ENCODE measurements around the gene MRPS18B. TPM values are rescaled to one million over a fixed set of nuclear protein-coding genes. Genes with fewer than 3 reads are reported as not detected.

Gene MRPS18B
- total and polyA plus RNA-seq, 2 of the 4 experiments (the other 2 are of a cell fraction) = 51.2 to 82.3 TPM

DNA sequence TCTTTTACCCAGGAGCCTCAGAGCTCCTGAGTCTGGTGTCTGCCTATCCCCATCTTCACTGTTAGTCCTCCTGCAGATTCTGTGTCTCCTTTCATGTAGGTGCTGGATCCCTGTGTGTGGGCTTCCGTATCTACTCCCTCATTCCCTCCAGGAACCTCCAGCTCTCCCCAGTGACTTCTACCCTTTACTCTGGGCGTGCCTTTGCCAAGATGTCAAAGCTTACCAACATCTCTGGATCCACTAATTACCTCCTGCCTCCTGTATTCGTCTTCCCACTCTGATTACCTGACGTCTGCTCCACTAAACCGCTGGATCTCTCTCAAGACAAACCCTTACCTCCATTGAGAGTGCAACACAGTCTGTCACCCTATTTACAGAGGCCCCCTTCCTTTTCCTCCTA is 27.1 kb downstream of the MRPS18B start:
- no peak overlapping the region for H3K56ac ChIP-seq (ENCODE audit: extremely low read depth, insufficient read depth, low read length)
- in situ Hi-C loops (cut with MboI; ENCODE audit: low sequenced_read_pairs) (no loop called here), dilution Hi-C loops (cut with HindIII; ENCODE audit: low sequenced_read_pairs, unreplicated experiment) (no loop called here), intact Hi-C loops (cut with micrococcal nuclease) (no loop called here)
- no peak overlapping the region for H4K8ac ChIP-seq (ENCODE audit: low read depth in 2 of 2, low read length in 2 of 2)
- H3K9me3 ChIP-seq (ENCODE audit: control insufficient read depth, insufficient read depth, low read length) = no peaks in the 10 kb centered on the region
- H4K91ac ChIP-seq (ENCODE audit: insufficient read depth, low read depth, low read length) = no peak overlapping the region
- H2AK9ac ChIP-seq (replicated peaks; ENCODE audit: low read depth, low read length, poor library complexity) = no peak overlapping the region
- TF ChIP-seq NFE2L2 (IDR thresholded peaks at IDR 0.05; ENCODE audit: low read depth, low read length) (no peak), BHLHE40 (IDR thresholded peaks at IDR 0.05; ENCODE audit: low read depth, low read length) (no peak), FOS (IDR thresholded peaks at IDR 0.05; ENCODE audit: low read depth, low read length) (no peak), MAFK (IDR thresholded peaks at IDR 0.05; ENCODE audit: low read depth, low read length) (no peak), RAD21 (IDR thresholded peaks at IDR 0.05; ENCODE audit: low read length) (no peak), MAZ (IDR thresholded peaks at IDR 0.05; ENCODE audit: borderline replicate concordance, low read depth, low read length) (no peak), SMC3 (IDR thresholded peaks at IDR 0.05; ENCODE audit: low read depth, low read length) (no peak), CHD1 (IDR thresholded peaks at IDR 0.05; ENCODE audit: low read depth, low read length) (no peak)
- TF ChIP-seq, protein P1, sequence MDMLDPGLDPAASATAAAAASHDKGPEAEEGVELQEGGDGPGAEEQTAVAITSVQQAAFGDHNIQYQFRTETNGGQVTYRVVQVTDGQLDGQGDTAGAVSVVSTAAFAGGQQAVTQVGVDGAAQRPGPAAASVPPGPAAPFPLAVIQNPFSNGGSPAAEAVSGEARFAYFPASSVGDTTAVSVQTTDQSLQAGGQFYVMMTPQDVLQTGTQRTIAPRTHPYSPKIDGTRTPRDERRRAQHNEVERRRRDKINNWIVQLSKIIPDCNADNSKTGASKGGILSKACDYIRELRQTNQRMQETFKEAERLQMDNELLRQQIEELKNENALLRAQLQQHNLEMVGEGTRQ (IDR thresholded peaks at IDR 0.05; ENCODE audit: low read depth, low read length) = no peak
- TF ChIP-seq, protein P2, sequence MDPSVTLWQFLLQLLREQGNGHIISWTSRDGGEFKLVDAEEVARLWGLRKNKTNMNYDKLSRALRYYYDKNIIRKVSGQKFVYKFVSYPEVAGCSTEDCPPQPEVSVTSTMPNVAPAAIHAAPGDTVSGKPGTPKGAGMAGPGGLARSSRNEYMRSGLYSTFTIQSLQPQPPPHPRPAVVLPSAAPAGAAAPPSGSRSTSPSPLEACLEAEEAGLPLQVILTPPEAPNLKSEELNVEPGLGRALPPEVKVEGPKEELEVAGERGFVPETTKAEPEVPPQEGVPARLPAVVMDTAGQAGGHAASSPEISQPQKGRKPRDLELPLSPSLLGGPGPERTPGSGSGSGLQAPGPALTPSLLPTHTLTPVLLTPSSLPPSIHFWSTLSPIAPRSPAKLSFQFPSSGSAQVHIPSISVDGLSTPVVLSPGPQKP (IDR thresholded peaks at IDR 0.05; ENCODE audit: borderline replicate concordance, low read depth, low read length) = no peak
- TF ChIP-seq, protein P3, sequence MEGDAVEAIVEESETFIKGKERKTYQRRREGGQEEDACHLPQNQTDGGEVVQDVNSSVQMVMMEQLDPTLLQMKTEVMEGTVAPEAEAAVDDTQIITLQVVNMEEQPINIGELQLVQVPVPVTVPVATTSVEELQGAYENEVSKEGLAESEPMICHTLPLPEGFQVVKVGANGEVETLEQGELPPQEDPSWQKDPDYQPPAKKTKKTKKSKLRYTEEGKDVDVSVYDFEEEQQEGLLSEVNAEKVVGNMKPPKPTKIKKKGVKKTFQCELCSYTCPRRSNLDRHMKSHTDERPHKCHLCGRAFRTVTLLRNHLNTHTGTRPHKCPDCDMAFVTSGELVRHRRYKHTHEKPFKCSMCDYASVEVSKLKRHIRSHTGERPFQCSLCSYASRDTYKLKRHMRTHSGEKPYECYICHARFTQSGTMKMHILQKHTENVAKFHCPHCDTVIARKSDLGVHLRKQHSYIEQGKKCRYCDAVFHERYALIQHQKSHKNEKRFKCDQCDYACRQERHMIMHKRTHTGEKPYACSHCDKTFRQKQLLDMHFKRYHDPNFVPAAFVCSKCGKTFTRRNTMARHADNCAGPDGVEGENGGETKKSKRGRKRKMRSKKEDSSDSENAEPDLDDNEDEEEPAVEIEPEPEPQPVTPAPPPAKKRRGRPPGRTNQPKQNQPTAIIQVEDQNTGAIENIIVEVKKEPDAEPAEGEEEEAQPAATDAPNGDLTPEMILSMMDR (conservative IDR thresholded peaks at IDR 0.05; ENCODE audit: low read depth, low read length) = no peak
- no peaks in the 10 kb centered on the region for H3K27me3 ChIP-seq (ENCODE audit: control insufficient read depth, insufficient read depth, low read length)
- H3K4ac ChIP-seq (ENCODE audit: low read depth, low read length) = no peak overlapping the region
- H3K14ac ChIP-seq (replicated peaks; ENCODE audit: low read depth, low read length) = no peak overlapping the region
- H2BK120ac ChIP-seq (ENCODE audit: low read depth, low read length) = no peak overlapping the region
- no peak overlapping the region for H2BK5ac ChIP-seq (ENCODE audit: low read depth, low read length, poor library complexity, severe bottlenecking)
- CTCF ChIA-PET = no interaction called here
- peaks cover 18 to 38% of the 10 kb centered on the region in 2 experiments; a peak in 3 of 4 replicates for H3K79me1 ChIP-seq (ENCODE audit: low read depth in 1 of 2, low read length in 2 of 2)
- H3K9ac ChIP-seq (ENCODE audit: low read depth, low read length) = no peak overlapping the region
- H3K4me1 ChIP-seq (ENCODE audit: control insufficient read depth, insufficient read depth, low read length) = no peaks in the 10 kb centered on the region
- H4K5ac ChIP-seq (ENCODE audit: low read depth, low read length) = no peak overlapping the region
- H4K20me1 ChIP-seq (ENCODE audit: insufficient read depth, low read length) = peaks cover 4% of the 10 kb centered on the region; the same call in 1 of the 2 replicates
- H3K4me3 ChIP-seq (ENCODE audit: insufficient read depth, low read depth, low read length) = no peak overlapping the region
- H3K36me3 ChIP-seq (ENCODE audit: control insufficient read depth, insufficient read depth, low read length) = peaks cover 35% of the 10 kb centered on the region
- H2BK15ac ChIP-seq (ENCODE audit: low read depth, low read length) = no peak overlapping the region
- no peak overlapping the region for H3K18ac ChIP-seq (ENCODE audit: low read depth, low read length)
- no peak for DNase-seq
- H2AFZ ChIP-seq (replicated peaks; ENCODE audit: low read length, poor library complexity) = no peak overlapping the region
- no peak overlapping the region for H3K4me2 ChIP-seq (ENCODE audit: low read depth, low read length)
- H2BK20ac ChIP-seq (ENCODE audit: low read depth, low read length) = no peak overlapping the region
- no peak overlapping the region for H2AK5ac ChIP-seq (ENCODE audit: low read depth, low read length)
- no peak overlapping the region for H3K27ac ChIP-seq (ENCODE audit: insufficient read depth, low read length)
- ATAC-seq (ENCODE audit: low read depth) = no peak
- no peak overlapping the region for H3K23ac ChIP-seq (ENCODE audit: low read depth, low read length)
- 82% methylated on average over 4 of the region's 5 CpGs; no CpG with 5 or more reads in 1 of the 2 experiments for WGBS, 2 experiments (ENCODE audit: extremely low coverage in 2 of 2, insufficient read length in 1 of 2)
- BruUV-seq (replicated peaks) = no TSS peak
- POLR2A ChIA-PET (ENCODE audit: unreplicated experiment) = no interaction called here
- H3K9me1 ChIP-seq (ENCODE audit: insufficient read depth, low read length) = no peaks in the 10 kb centered on the region; the same call in 1 of the 2 replicates

All from IMR-90 (cell line).